Ovary (tissue), 3 donors: Measurements from ENCODE around the gene THSD4.

Experiments used
- EP300 ChIP-seq: sonication (generic); formaldehyde crosslinking; IDR thresholded peaks from one replicate; pipeline ENCODE4 v1.6.1; 2017; ENCODE audit warnings: antibody characterized with exemption
- POLR2A ChIP-seq: fragments of 450-650 bp; IDR thresholded peaks from one replicate; pipeline ENCODE4 v1.6.1; 2017; ENCODE audit warnings: antibody characterized with exemption, mild to moderate bottlenecking, moderate library complexity
- TF ChIP-seq, protein P1 (sequence below), 3 donors: fragments of 450-650 bp in 2 of 3; fragments of 200-600 bp in 1 of 3; IDR thresholded peaks; one replicate each; pipeline versions ENCODE4 v1.5.1 to v1.8.0; 2016 to 2022; ENCODE audit warnings: antibody characterized with exemption in 3 of 3, mild to moderate bottlenecking in 1 of 3
- donor health status: DM: no; HTN: no; CAD: no.

- TF ChIP-seq POLR2A (no peak), EP300 (no peak)
- TF ChIP-seq, protein P1, sequence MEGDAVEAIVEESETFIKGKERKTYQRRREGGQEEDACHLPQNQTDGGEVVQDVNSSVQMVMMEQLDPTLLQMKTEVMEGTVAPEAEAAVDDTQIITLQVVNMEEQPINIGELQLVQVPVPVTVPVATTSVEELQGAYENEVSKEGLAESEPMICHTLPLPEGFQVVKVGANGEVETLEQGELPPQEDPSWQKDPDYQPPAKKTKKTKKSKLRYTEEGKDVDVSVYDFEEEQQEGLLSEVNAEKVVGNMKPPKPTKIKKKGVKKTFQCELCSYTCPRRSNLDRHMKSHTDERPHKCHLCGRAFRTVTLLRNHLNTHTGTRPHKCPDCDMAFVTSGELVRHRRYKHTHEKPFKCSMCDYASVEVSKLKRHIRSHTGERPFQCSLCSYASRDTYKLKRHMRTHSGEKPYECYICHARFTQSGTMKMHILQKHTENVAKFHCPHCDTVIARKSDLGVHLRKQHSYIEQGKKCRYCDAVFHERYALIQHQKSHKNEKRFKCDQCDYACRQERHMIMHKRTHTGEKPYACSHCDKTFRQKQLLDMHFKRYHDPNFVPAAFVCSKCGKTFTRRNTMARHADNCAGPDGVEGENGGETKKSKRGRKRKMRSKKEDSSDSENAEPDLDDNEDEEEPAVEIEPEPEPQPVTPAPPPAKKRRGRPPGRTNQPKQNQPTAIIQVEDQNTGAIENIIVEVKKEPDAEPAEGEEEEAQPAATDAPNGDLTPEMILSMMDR (IDR thresholded peaks at IDR 0.05), result no peak
Observed at GRCh38 chr15:71313806-71314205, 198.5 kb downstream of the THSD4 start.
